Measurements from ENCODE around the gene ZIM2.

ZIM2 gene

GRCh38 chr19:56810260-56810659 lies 30.3 kb downstream of the ZIM2 start:
- H3K36me3 Mint-ChIP-seq = no peaks in the 10 kb centered on the region
- no peak overlapping the region for H3K4me3 Mint-ChIP-seq
- H3K27ac Mint-ChIP-seq = no peak overlapping the region
- no peaks in the 10 kb centered on the region for H3K27me3 Mint-ChIP-seq
- DNase-seq (no peak), ATAC-seq (replicated peaks) (no peak)
- no peaks in the 10 kb centered on the region for H3K4me1 Mint-ChIP-seq
- peaks cover 15 to 24% of the 10 kb centered on the region in 2 donors for H3K9me3 Mint-ChIP-seq

DNA sequence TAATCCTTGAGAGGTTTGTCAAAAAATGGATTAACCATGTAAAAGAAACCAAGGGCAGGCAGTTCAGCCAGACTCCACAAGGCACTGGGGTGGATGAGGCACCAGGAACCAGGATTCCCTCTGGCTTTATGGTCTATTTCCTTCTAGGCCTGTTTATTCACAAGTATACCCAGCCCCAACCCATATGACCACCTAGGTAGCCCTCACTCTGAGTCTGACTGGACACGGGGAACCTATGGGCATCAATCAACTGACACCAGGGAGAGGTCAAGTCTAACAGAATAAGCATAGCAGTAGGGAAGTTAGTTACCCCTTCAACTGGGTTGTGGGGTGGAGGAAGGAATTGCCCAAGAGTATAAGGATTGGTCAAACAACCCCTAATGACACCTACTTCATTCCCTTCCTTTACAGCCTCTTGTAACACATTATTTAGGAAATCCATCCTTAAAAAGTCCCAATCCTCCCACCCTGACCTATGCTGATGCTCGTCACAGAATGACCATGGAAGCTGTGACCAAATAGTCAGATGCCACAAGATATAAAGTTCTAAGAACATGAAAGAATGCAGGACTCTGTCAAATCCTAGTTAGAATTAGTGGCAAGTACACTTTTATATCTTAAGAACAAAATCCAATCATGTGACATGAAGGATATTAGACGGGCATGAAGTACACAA lies 31.7 kb downstream of the ZIM2 start:
- H3K4me1 Mint-ChIP-seq = no peaks in the 10 kb centered on the region
- H3K4me3 Mint-ChIP-seq = no peak overlapping the region
- no peak for DNase-seq
- ATAC-seq (replicated peaks) = no peak
- H3K36me3 Mint-ChIP-seq = no peaks in the 10 kb centered on the region
- no peak overlapping the region for H3K27ac Mint-ChIP-seq
- no peaks in the 10 kb centered on the region for H3K27me3 Mint-ChIP-seq
- H3K9me3 Mint-ChIP-seq = peaks cover 13 to 20% of the 10 kb centered on the region in 2 donors

- Mint-ChIP-seq H3K4me3 (no peak overlapping the region), H3K4me1 (no peaks in the 10 kb centered on the region), H3K9me3 (peaks cover 19 to 20% of the 10 kb centered on the region in 2 donors), H3K27ac (no peak overlapping the region), H3K36me3 (peaks cover under 1% of the 10 kb centered on the region in 2 donors), H3K27me3 (no peaks in the 10 kb centered on the region)
- no peak for ATAC-seq (replicated peaks)
- DNase-seq = no peak
Observed at GRCh38 chr19:56806639-56807038, 33.9 kb downstream of the ZIM2 start.

DNA sequence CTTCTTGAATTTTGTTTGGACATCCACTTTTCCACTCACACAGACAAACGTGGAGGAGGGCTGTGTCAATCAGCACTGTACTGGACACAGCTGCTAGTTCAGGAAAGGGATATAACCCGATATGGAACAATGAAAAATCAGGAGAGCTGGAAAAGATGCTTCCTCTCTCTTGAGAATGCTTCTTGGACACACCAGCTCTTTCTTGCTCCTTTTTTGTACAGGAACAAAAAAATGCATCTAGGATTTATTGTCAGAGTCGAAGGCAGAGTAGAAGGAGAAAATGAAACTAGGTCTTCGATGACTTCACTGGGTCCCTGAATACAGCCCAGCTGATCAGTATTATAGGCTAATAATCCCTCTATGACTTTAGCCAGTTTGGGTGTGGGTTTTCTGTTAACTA lies 62.2 kb downstream of the ZIM2 start:
- Mint-ChIP-seq H3K27ac (no peak overlapping the region), H3K9me3 (peaks cover 7 to 9% of the 10 kb centered on the region in 2 donors), H3K4me3 (no peak overlapping the region), H3K27me3 (no peaks in the 10 kb centered on the region), H3K36me3 (no peaks in the 10 kb centered on the region), H3K4me1 (no peaks in the 10 kb centered on the region)
- no peak for ATAC-seq (replicated peaks)
- DNase-seq = no peak

DNA sequence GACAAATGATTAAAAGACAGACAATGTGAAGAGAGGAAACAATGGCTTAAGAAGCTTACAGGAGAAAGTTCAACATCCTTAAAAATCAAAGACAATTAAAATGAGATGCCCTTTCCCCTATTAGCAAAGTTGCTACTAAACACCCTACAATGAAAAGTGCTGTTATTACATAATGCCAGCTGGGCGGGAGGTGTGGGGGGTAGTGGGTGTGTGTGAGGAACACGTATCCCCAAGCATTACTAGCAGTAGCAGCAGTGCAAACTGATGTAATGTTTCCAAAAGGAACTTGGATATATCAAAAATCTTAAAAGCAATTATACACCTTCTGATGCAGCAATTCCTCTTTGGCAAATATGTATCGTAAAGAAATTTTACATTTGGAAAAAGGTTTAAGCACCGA lies 70.9 kb downstream of the ZIM2 start:
- ATAC-seq (replicated peaks) = no peak
- no peak for DNase-seq
- no peak overlapping the region for H3K27ac Mint-ChIP-seq
- peaks cover 11 to 19% of the 10 kb centered on the region in 2 donors for H3K9me3 Mint-ChIP-seq
- H3K36me3 Mint-ChIP-seq = peaks cover 7 to 11% of the 10 kb centered on the region in 2 donors
- peaks cover 9 to 11% of the 10 kb centered on the region in 2 donors for H3K27me3 Mint-ChIP-seq
- no peak overlapping the region for H3K4me3 Mint-ChIP-seq
- H3K4me1 Mint-ChIP-seq = peaks cover 10% of the 10 kb centered on the region in 2 donors

DNA sequence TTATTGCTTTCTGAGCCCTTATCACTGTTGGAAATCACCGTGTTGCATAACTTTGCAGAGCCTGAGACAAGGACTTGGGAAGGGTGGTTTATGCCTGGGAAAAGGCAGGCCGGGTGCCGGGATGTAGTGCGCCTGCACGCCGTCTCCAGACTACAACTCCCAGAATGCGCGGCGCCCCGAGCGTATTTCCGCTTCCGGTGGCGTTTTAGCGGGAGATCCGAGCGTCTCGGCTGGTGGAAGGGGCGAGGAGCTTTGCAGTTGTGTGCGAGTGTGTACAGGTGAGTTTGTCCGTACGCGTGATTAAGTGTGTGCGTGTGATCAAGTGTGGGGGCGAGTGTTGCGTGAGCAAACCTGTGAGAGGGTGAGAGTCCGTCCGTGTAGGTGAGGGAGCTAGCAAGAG lies 75.4 kb downstream of the ZIM2 start:
- H3K4me1 Mint-ChIP-seq = peaks cover 10% of the 10 kb centered on the region in 2 donors
- peak; percentile 53 for DNase-seq
- H3K27ac Mint-ChIP-seq = peak overlapping the region; percentile 42
- peaks cover 20 to 26% of the 10 kb centered on the region in 2 donors for H3K9me3 Mint-ChIP-seq
- H3K27me3 Mint-ChIP-seq = peaks cover 14 to 15% of the 10 kb centered on the region in 2 donors
- peak; percentile 78 to 82 for ATAC-seq (replicated peaks)
- peaks cover 11 to 19% of the 10 kb centered on the region in 2 donors for H3K36me3 Mint-ChIP-seq
- H3K4me3 Mint-ChIP-seq = peak overlapping the region; percentile 86 to 90

DNA sequence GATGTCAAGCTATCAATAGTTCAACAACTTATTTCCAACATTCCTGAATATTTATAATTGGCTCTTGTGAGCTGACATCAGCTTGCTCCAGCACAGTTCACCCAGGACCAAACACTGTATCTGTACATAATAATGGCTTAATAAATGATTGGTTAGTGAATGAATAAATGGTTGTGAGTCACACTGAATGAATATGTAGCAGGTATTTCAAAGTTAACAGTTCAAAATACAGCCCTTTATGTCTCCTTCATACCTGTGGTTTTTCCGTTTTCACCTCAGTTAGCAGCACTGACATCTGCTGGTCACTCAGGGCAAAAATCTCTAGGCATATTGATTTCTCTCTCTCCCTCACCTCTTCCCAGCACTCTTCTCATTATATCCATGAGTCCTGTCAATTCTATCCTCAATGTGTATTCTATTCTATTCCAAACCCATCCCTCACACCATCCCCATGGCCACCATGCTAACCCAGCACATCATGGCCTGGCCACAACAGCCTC lies 76.3 kb downstream of the ZIM2 start:
- no peak overlapping the region for H3K27ac Mint-ChIP-seq
- peaks cover 14 to 15% of the 10 kb centered on the region in 2 donors for H3K27me3 Mint-ChIP-seq
- ATAC-seq (replicated peaks) = no peak
- H3K4me1 Mint-ChIP-seq = peaks cover 10% of the 10 kb centered on the region in 2 donors
- DNase-seq = no peak
- H3K36me3 Mint-ChIP-seq = peaks cover 11 to 19% of the 10 kb centered on the region in 2 donors
- no peak overlapping the region for H3K4me3 Mint-ChIP-seq
- peaks cover 22 to 30% of the 10 kb centered on the region in 2 donors for H3K9me3 Mint-ChIP-seq

- peaks cover 10% of the 10 kb centered on the region in 2 donors for H3K4me1 Mint-ChIP-seq
- H3K27ac Mint-ChIP-seq = no peak overlapping the region
- peaks cover 13 to 27% of the 10 kb centered on the region in 2 donors for H3K36me3 Mint-ChIP-seq
- no peak overlapping the region for H3K4me3 Mint-ChIP-seq
- peaks cover 32 to 34% of the 10 kb centered on the region in 2 donors for H3K9me3 Mint-ChIP-seq
- peaks cover 14 to 25% of the 10 kb centered on the region in 2 donors for H3K27me3 Mint-ChIP-seq
- no peak for ATAC-seq (replicated peaks)
- no peak for DNase-seq
Observed at GRCh38 chr19:56760842-56761241, 79.7 kb downstream of the ZIM2 start.

GRCh38 chr19:56759531-56759930 lies 81.0 kb downstream of the ZIM2 start:
- no peaks in the 10 kb centered on the region for H3K4me1 Mint-ChIP-seq
- no peak overlapping the region for H3K27ac Mint-ChIP-seq
- no peak for ATAC-seq (replicated peaks)
- H3K4me3 Mint-ChIP-seq = no peak overlapping the region
- peaks cover 25 to 26% of the 10 kb centered on the region in 2 donors for H3K9me3 Mint-ChIP-seq
- peaks cover 3 to 12% of the 10 kb centered on the region in 2 donors for H3K27me3 Mint-ChIP-seq
- H3K36me3 Mint-ChIP-seq = peaks cover 6 to 15% of the 10 kb centered on the region in 2 donors
- DNase-seq = no peak

GRCh38 chr19:56751078-56751489 lies 89.4 kb downstream of the ZIM2 start:
- H3K36me3 Mint-ChIP-seq = peaks cover 0 to 5% of the 10 kb centered on the region in 2 donors
- peaks cover 8% of the 10 kb centered on the region in 2 donors for H3K9me3 Mint-ChIP-seq

DNA sequence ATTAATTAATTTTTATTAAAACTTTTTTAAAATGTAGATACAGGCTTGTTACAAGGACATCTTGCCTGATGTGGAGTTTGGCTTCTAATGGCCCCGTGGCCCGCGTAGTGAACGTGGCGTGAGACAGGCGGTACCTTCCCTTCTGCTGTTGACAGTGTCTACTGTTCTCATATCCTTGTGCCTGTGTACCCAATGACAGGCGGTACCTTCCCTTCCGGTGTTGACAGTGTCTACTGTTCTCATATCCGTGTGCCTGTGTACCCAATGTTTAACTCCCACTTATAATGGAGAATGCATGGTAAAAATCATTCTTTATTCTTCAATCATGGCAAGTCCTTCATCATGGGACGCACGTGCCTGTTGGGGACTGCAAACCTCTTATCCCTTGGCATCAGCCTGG lies 89.9 kb downstream of the ZIM2 start:
- Mint-ChIP-seq H3K4me3 (no peak overlapping the region), H3K27ac (no peak overlapping the region), H3K4me1 (peaks cover 0 to 2% of the 10 kb centered on the region in 2 donors), H3K27me3 (peaks cover 8 to 9% of the 10 kb centered on the region in 2 donors), H3K9me3 (peaks cover 8% of the 10 kb centered on the region in 2 donors), H3K36me3 (peaks cover 0 to 5% of the 10 kb centered on the region in 2 donors)
- ATAC-seq (replicated peaks) (no peak), DNase-seq (no peak)

More at GRCh38 chr19:56751078-56751489, 89.4 kb downstream of the ZIM2 start:
- peaks cover 8 to 9% of the 10 kb centered on the region in 2 donors for H3K27me3 Mint-ChIP-seq
- peak overlapping the region; percentile 53 for H3K27ac Mint-ChIP-seq
- ATAC-seq (replicated peaks) = no peak
- no peak for DNase-seq
- H3K4me3 Mint-ChIP-seq = no peak overlapping the region
- H3K4me1 Mint-ChIP-seq = peaks cover 0 to 2% of the 10 kb centered on the region in 2 donors

- Mint-ChIP-seq H3K4me3 (no peak overlapping the region), H3K27me3 (peaks cover 8 to 9% of the 10 kb centered on the region in 2 donors), H3K4me1 (peaks cover 0 to 2% of the 10 kb centered on the region in 2 donors), H3K27ac (no peak overlapping the region), H3K9me3 (peaks cover 7 to 8% of the 10 kb centered on the region in 2 donors), H3K36me3 (peaks cover 0 to 5% of the 10 kb centered on the region in 2 donors)
- DNase-seq = no peak
- ATAC-seq (replicated peaks) = peak in 1 of 2 donors; percentile 27
Observed at GRCh38 chr19:56748378-56748777, 92.1 kb downstream of the ZIM2 start.

DNA sequence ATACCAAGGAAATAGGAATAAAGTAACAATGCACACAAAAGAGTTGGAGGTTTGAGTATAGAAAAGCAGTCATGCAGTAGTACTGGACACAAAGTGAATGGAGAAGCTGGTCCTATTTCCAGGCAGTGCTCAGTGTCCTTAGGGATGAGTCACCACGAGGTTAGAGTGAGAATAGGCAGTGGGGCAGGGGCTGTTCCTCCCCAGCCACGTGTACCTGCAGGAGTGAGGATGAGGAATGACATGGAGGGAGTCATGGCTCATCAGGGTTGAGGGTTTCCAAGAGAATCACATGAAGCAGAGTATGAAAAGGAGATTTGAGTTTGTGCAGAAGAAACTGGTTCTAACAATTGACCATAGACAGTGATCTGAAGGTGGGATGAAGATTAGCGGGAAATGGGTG lies 94.2 kb downstream of the ZIM2 start:
- Mint-ChIP-seq H3K4me3 (no peak overlapping the region), H3K4me1 (peaks cover 0 to 2% of the 10 kb centered on the region in 2 donors), H3K27me3 (peaks cover 8% of the 10 kb centered on the region in 2 donors), H3K27ac (no peak overlapping the region), H3K36me3 (peaks cover 0 to 5% of the 10 kb centered on the region in 2 donors), H3K9me3 (peaks cover 8 to 11% of the 10 kb centered on the region in 2 donors)
- ATAC-seq (replicated peaks) = no peak
- DNase-seq = no peak

DNA sequence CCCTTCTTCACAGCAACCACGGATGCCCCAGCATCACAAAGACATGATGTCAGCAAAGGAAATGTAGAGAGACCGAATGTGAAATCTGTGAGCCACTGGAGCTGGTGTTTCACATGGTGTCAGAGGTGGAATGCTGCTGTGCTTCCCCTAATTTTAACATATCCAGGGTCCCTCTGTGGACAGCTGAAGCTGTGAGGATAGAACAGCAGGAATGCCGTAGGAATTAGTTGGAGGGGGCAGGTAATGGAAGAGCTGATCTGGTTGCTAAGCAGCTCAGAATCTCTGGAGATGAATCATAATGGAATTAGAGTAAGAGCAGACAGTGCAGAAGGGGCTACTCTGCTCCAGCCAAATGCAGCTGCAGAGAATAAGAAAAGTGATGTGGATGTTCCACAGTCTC lies 100.0 kb downstream of the ZIM2 start:
- H3K27ac Mint-ChIP-seq = no peak overlapping the region
- ATAC-seq (replicated peaks) (no peak), DNase-seq (no peak)
- peaks cover 0 to 5% of the 10 kb centered on the region in 2 donors for H3K27me3 Mint-ChIP-seq
- H3K4me3 Mint-ChIP-seq = no peak overlapping the region
- H3K4me1 Mint-ChIP-seq = no peaks in the 10 kb centered on the region
- peaks cover 0 to 2% of the 10 kb centered on the region in 2 donors for H3K36me3 Mint-ChIP-seq
- peaks cover 18 to 22% of the 10 kb centered on the region in 2 donors for H3K9me3 Mint-ChIP-seq

- Mint-ChIP-seq H3K27ac (no peak overlapping the region), H3K36me3 (peaks cover 1 to 5% of the 10 kb centered on the region in 2 donors), H3K4me1 (no peaks in the 10 kb centered on the region), H3K9me3 (peaks cover 22 to 28% of the 10 kb centered on the region in 2 donors), H3K27me3 (peaks cover 0 to 5% of the 10 kb centered on the region in 2 donors), H3K4me3 (no peak overlapping the region)
- DNase-seq (no peak), ATAC-seq (replicated peaks) (no peak)
Observed at GRCh38 chr19:56736571-56736970, 104.0 kb downstream of the ZIM2 start.

All from stimulated activated naive B cell treated with anti-CD40 and anti-IgM and Interleukin-4, amounts not matched to agents 10 μg/mL and 1 μg/mL and 100 μg/mL, for 72 hours (primary cell).